GM12878 (cell line): ENCODE measurements around the gene RACK1. TPM values are rescaled to one million over a fixed set of nuclear protein-coding genes. Genes with fewer than 3 reads are reported as not detected.
A peak's percentile ranks its signal among the peaks of the same experiment; 100 is the strongest.

Experiments used
- ATAC-seq: fragments of 200-7000 bp; cut with Tn5 transposase; 3 replicates; pipeline ENCODE4 v1.9.1; 2020; ENCODE audit warnings: mild to moderate bottlenecking, moderate library complexity
- BruUV-seq: library from RNA; stranded (reverse); fragments of 400-500 nt; replicated peaks from 2 replicates; lab custom pipeline; 2021; lab: Mats Ljungman, UMichigan
- CTCF ChIA-PET: fragments of 300-600 bp; sonication (Branson Sonifier 250); formaldehyde crosslinking; extraction: SDS; loops from one replicate; lab custom pipeline; 2021; ENCODE audit warnings: inconsistent platforms; lab: Yijun Ruan, JAX
- POLR2A ChIA-PET: fragments of 350-600 bp; formaldehyde crosslinking; extraction: SDS; loops from one replicate; lab custom pipeline; 2021; ENCODE audit warnings: inconsistent platforms; lab: Charles Lee
- RAD21 ChIA-PET: fragments of 300-600 bp; sonication (Branson Sonifier 250); formaldehyde crosslinking; loops from one replicate; lab custom pipeline; 2023; ENCODE audit warnings: antibody characterized with exemption; ENCODE audit not compliant: unreplicated experiment; lab: Charles Lee
- SMC1A ChIA-PET: fragments of 300-600 bp; sonication (Branson Sonifier 250); formaldehyde crosslinking; loops from one replicate; lab custom pipeline; 2023; ENCODE audit not compliant: unreplicated experiment, uncharacterized antibody; lab: Charles Lee
- DNase-seq: peaks from one replicate; pipeline ENCODE4 v3.0.0-alpha.2; 2011; ENCODE audit warnings: low read depth, low spot score
- FAIRE-seq: peaks from 3 replicates; lab custom pipeline; 2011; peaks lifted over from hg19 to GRCh38; lab: Jason Lieb, UNC
- H2AFZ ChIP-seq: 2 replicates; pipeline ENCODE4 v1.6.0; 2011; ENCODE audit warnings: low read depth, low read length, control low read depth; ENCODE audit not compliant: control insufficient read depth
- H3K27ac ChIP-seq: 2 replicates; pipeline ENCODE4 v1.5.1; 2011; ENCODE audit warnings: control low read depth; ENCODE audit not compliant: control insufficient read depth, insufficient read depth
- H3K27me3 ChIP-seq, 2 experiments: replicated peaks in 1 of 2; 2 replicates each; pipeline versions ENCODE4 v1.6.0 to v1.6.1; 2011; ENCODE audit warnings: low read length in 1 of 2; ENCODE audit not compliant: control insufficient read depth in 2 of 2, insufficient read depth in 2 of 2
- H3K36me3 ChIP-seq, 2 experiments: 2 replicates each; pipeline ENCODE4 v1.5.1; 2011; ENCODE audit warnings: low read length in 1 of 2; ENCODE audit not compliant: control insufficient read depth in 2 of 2, insufficient read depth in 2 of 2
- H3K4me1 ChIP-seq: 2 replicates; pipeline ENCODE4 v1.6.1; 2011; ENCODE audit warnings: mild to moderate bottlenecking, low read length, moderate library complexity, mixed read lengths; ENCODE audit not compliant: control insufficient read depth, insufficient read depth
- H3K4me2 ChIP-seq: 2 replicates; pipeline ENCODE4 v1.6.0; 2011; ENCODE audit warnings: control low read depth; ENCODE audit not compliant: control insufficient read depth, insufficient read depth
- H3K4me3 ChIP-seq: fragments of 200-600 bp; sonication (generic); 2 replicates; pipeline ENCODE4 v1.5.1; 2016
- H3K79me2 ChIP-seq: 2 replicates; pipeline ENCODE4 v1.6.0; 2011; ENCODE audit warnings: low read length; ENCODE audit not compliant: control insufficient read depth, insufficient read depth
- H3K9ac ChIP-seq: 2 replicates; pipeline ENCODE4 v1.8.0; 2011; ENCODE audit warnings: low read length, control low read depth, mixed read lengths; ENCODE audit not compliant: control insufficient read depth, insufficient read depth
- H3K9me3 ChIP-seq: replicated peaks from 3 replicates; pipeline ENCODE4 v1.5.1; 2011; ENCODE audit warnings: mild to moderate bottlenecking, low read length; ENCODE audit not compliant: control insufficient read depth, insufficient read depth
- H4K20me1 ChIP-seq: 2 replicates; pipeline ENCODE4 v1.6.0; 2011; ENCODE audit not compliant: control insufficient read depth, insufficient read depth
- NFYB ChIP-seq: IDR thresholded peaks from 2 replicates; pipeline ENCODE4 v1.6.1; 2011; ENCODE audit warnings: low read depth, mild to moderate bottlenecking, low read length, improper control_type of control experiment, moderate library complexity; ENCODE audit not compliant: insufficient read depth
- PAX5 ChIP-seq: IDR thresholded peaks from 2 replicates; pipeline ENCODE4 v1.6.1; 2011; ENCODE audit warnings: low read depth, low read length, borderline replicate concordance
- SP1 ChIP-seq: IDR thresholded peaks from one replicate; pipeline ENCODE4 v1.6.1; 2011; ENCODE audit warnings: low read depth, low read length
- TCF12 ChIP-seq: IDR thresholded peaks from 2 replicates; pipeline ENCODE4 v1.6.1; 2011; ENCODE audit warnings: low read depth, mild to moderate bottlenecking, low read length
- WGBS: methylation state at CpG from one replicate; pipeline ENCODE4 v1.1.6; 2016; ENCODE audit warnings: low lambda C conversion rate; ENCODE audit not compliant: insufficient replicate concordance, insufficient coverage; ENCODE audit errors: missing lambda C conversion rate; 5-methylcytosine and 5-hydroxymethylcytosine counted together
- in situ Hi-C: fragments of 300-500 bp; cut with MboI; formaldehyde crosslinking; loops from 9 replicates; pipeline ENCODE4 v1.14.3; 2018; ENCODE audit warnings: mixed read lengths
- intact Hi-C: fragments of 100-400 bp; cut with micrococcal nuclease; formaldehyde crosslinking; loops from one replicate; pipeline ENCODE4 v1.14.2; 2022; ENCODE audit not compliant: unreplicated experiment
- polyA plus RNA-seq, 11 experiments: library from polyadenylated mRNA; depleted of rRNA in 4 of 11; unstranded in 6 of 11; stranded (reverse) in 5 of 11; fragments of >200 nt; fragmentation: Nextera tagmentation in 4 of 11; fragmentation: Illumina TruSeq in 1 of 11; extraction: Ambion mirVana in 4 of 11; extraction: Trizol in 1 of 11; gene quantifications; 1 replicate in 1 of 11; 2 replicates in 10 of 11; pipeline versions ENCODE4 v1.2.1 to v1.2.3, GENCODE V29; 2011 to 2016; ENCODE audit warnings: inconsistent platforms in 2 of 11, missing spikeins in 2 of 11, low read depth in 1 of 11
- total RNA-seq, 4 experiments: library from RNA; depleted of rRNA in 3 of 4; stranded (reverse); fragments of >200 nt in 3 of 4; fragmentation: Illumina TruSeq in 1 of 4; extraction: Trizol in 1 of 4; gene quantifications; 2 replicates each; pipeline versions ENCODE4 v1.2.1 to v1.2.3, GENCODE V29; 2013 to 2021

RACK1 gene
- total and polyA plus RNA-seq, 10 of the 15 experiments (the other 5 are each of a cell fraction or from before 2014, with no cell fraction given), result 1,365 to 6,584 (median 4,167) TPM

DNA sequence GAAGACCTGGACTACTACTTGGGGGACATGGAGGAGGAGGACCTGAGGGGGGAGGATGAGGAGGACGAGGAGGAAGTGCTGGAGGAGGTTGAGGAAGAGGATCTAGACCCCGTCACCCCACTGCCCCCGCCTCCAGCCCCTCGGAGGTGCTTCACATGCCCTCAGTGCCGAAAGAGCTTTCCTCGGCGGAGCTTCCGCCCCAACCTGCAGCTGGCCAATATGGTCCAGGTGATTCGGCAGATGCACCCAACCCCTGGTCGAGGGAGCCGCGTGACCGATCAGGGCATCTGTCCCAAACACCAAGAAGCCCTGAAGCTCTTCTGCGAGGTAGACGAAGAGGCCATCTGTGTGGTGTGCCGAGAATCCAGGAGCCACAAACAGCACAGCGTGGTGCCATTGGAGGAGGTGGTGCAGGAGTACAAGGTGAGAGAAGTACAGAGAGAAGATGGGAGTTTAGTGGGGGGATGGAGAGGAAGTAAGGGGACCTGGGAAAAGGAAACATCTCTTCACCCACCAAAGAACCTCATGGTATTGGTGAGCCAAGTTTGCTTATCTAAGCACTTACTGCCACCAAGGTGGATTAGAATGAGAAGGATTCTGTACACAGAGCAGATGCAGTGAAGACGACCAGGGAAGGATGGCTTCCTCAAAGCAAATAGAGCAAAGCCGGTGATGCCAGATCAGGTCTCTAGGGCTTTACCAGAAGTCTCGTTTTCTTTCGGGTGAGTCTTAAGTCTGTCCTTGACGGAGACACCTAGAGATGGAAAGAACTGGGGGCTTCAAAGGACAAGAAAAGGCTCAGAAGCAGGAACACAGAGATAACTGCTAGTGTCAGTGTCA is 19.1 kb downstream of the RACK1 start:
- CTCF ChIA-PET, result interaction anchor here (0.8 to 1.6 kb wide), 4 partner anchors 12 to 34 kb away, joined by 3 to 4 read pairs (median 3); partner anchors contain the start of gene RACK1
- H3K9ac ChIP-seq, result peak overlapping the region; percentile 81

More for the DNA sequence above, 19.1 kb downstream of the RACK1 start:
- Histone ChIP-seq H4K20me1 (no peaks in the 10 kb centered on the region), H3K4me2 (peak overlapping the region; percentile 79), H3K9me3 (no peaks in the 10 kb centered on the region), H3K79me2 (peaks cover 23% of the 10 kb centered on the region), H3K27ac (peak overlapping the region; percentile 95), H3K4me1 (peaks cover 20% of the 10 kb centered on the region), H3K27me3 (no peaks in the 10 kb centered on the region), H3K4me3 (peak overlapping the region; percentile 98), H3K36me3 (no peaks in the 10 kb centered on the region), H2AFZ (peak overlapping the region; percentile 68; the same call in 1 of the 2 replicates)
- 25% methylated on average over 17 of the region's 22 CpGs for WGBS
- TF ChIP-seq TCF12 (0 out of 2 replicates have a peak, but pooled peaks have one; percentile 27), NFYB (peak; percentile 11; the same call in 1 of the 2 replicates), PAX5 (0 out of 2 replicates have a peak, but pooled peaks have one; percentile 19), SP1 (no peak)
- no peak for DNase-seq
- no peak for FAIRE-seq
- ATAC-seq, result peak; percentile 1; the same call in 1 of the 3 replicates
- POLR2A ChIA-PET, result interaction anchor here (1.1 to 5.1 kb wide), 7 partner anchors 10 to 36 kb away, joined by 4 to 36 read pairs (median 10); partner anchors contain the start of genes RACK1 and TRIM52
- BruUV-seq, result no TSS peak
- intact Hi-C loops (no loop called here), in situ Hi-C loops (no loop called here)
- RAD21 ChIA-PET, result interaction anchor here (1.2 to 1.6 kb wide), 4 partner anchors 33 to 63 kb away, joined by 3 to 4 read pairs (median 4); no protein-coding TSS in a partner anchor
- SMC1A ChIA-PET, result interaction anchor here (1.3 to 1.7 kb wide), 3 partner anchors 17 to 40 kb away, joined by 4 to 5 read pairs (median 4); no protein-coding TSS in a partner anchor
